KOPT-K1 (cell line): ENCODE measurements around the gene SLC28A1.

Experiments used
- H3K27ac ChIP-seq: fragments of 200-600 bp; sonication (generic); 2 replicates; pipeline ENCODE4 v1.5.1; 2016; ENCODE audit warnings: antibody characterized with exemption, mild to moderate bottlenecking, low read depth, low read length; ENCODE audit not compliant: poor library complexity, severe bottlenecking
- H3K36me3 ChIP-seq: fragments of 200-600 bp; sonication (generic); 2 replicates; pipeline ENCODE4 v1.5.1; 2017; ENCODE audit warnings: antibody characterized with exemption, mild to moderate bottlenecking, low read length, moderate library complexity; ENCODE audit not compliant: insufficient read depth
- H3K9me3 ChIP-seq: fragments of 200-600 bp; sonication (generic); 2 replicates; pipeline ENCODE4 v1.5.1; 2017; ENCODE audit warnings: antibody characterized with exemption, low read length, mild to moderate bottlenecking; ENCODE audit not compliant: insufficient read depth, poor library complexity, severe bottlenecking

SLC28A1 gene

DNA sequence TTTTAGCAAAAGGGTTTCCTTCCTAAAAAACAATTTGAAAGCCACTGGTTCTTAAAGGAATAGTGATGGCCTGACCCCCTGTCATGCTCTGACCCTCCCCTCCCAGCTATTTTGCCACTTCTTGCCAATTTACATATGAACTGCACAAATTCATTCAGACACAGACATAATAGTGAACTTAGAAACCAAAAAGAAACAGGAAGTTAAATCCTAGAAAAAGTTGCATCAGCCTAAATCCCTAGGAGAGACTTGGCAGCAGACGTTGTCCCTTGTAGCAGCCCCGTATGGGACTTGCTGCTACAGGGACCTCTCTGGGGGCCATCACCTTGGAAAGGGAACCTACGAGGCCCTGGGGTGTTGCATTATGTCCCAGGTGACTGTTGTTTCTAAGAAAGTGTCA lies 82.9 kb downstream of the SLC28A1 start:
- H3K36me3 ChIP-seq = no peaks in the 10 kb centered on the region
- H3K9me3 ChIP-seq = no peaks in the 10 kb centered on the region
- no peak overlapping the region for H3K27ac ChIP-seq

GRCh38 chr15:84968301-84968700 lies 83.8 kb downstream of the SLC28A1 start:
- Histone ChIP-seq H3K36me3 (no peaks in the 10 kb centered on the region), H3K9me3 (no peaks in the 10 kb centered on the region), H3K27ac (no peak overlapping the region)

- Histone ChIP-seq H3K27ac (no peak overlapping the region), H3K36me3 (no peaks in the 10 kb centered on the region), H3K9me3 (no peaks in the 10 kb centered on the region)
These were observed 84.8 kb downstream of the SLC28A1 start for GRCh38 chr15:84969257-84969656.

GRCh38 chr15:84970843-84971242 lies 86.4 kb downstream of the SLC28A1 start:
- Histone ChIP-seq H3K36me3 (no peaks in the 10 kb centered on the region), H3K9me3 (no peaks in the 10 kb centered on the region), H3K27ac (no peak overlapping the region)

- Histone ChIP-seq H3K27ac (no peak overlapping the region), H3K36me3 (no peaks in the 10 kb centered on the region), H3K9me3 (no peaks in the 10 kb centered on the region)
These were observed 89.3 kb downstream of the SLC28A1 start for GRCh38 chr15:84973492-84974460.

- Histone ChIP-seq H3K27ac (no peak overlapping the region), H3K9me3 (no peaks in the 10 kb centered on the region), H3K36me3 (no peaks in the 10 kb centered on the region)
These were observed 91.4 kb downstream of the SLC28A1 start for GRCh38 chr15:84975871-84976351.

DNA sequence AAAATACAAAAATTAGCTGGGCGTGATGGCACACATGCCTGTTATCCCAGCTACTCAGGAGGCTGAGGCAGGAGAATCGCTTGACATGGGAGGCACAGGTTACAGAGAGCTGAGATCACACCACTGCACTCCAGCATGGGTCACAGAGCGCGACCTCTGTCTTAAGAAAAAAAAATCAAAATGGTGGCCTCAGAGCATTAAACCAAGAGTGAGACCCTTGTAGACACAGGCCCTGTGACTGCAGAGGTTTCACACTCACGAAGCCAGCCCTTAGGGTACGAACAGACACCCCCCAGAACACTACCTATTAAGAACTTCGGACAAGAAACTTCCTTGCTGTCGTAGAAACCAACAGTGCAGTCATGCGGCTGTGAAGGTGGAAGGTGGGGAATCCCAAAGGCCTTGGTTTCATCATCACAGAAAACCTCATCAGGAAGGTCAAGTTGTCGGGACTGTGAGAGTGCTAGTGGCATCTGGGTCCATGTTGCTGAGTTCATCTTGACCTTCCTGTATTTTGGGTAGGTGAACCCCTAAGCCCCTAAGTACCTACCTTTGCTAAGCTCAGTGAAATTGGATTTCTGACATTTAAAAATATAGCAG lies 92.4 kb downstream of the SLC28A1 start:
- no peaks in the 10 kb centered on the region for H3K9me3 ChIP-seq
- H3K27ac ChIP-seq = no peak overlapping the region
- H3K36me3 ChIP-seq = no peaks in the 10 kb centered on the region

GRCh38 chr15:84979651-84980050 lies 95.2 kb downstream of the SLC28A1 start:
- H3K9me3 ChIP-seq = no peaks in the 10 kb centered on the region
- no peaks in the 10 kb centered on the region for H3K36me3 ChIP-seq
- H3K27ac ChIP-seq = no peak overlapping the region

GRCh38 chr15:84980196-84981053 lies 96.0 kb downstream of the SLC28A1 start:
- H3K36me3 ChIP-seq = no peaks in the 10 kb centered on the region
- no peaks in the 10 kb centered on the region for H3K9me3 ChIP-seq
- H3K27ac ChIP-seq = peak overlapping the region; percentile 72

- H3K27ac ChIP-seq = peak overlapping the region; percentile 72
- H3K9me3 ChIP-seq = no peaks in the 10 kb centered on the region
- H3K36me3 ChIP-seq = no peaks in the 10 kb centered on the region
These were observed 96.7 kb downstream of the SLC28A1 start for GRCh38 chr15:84981054-84981710.

DNA sequence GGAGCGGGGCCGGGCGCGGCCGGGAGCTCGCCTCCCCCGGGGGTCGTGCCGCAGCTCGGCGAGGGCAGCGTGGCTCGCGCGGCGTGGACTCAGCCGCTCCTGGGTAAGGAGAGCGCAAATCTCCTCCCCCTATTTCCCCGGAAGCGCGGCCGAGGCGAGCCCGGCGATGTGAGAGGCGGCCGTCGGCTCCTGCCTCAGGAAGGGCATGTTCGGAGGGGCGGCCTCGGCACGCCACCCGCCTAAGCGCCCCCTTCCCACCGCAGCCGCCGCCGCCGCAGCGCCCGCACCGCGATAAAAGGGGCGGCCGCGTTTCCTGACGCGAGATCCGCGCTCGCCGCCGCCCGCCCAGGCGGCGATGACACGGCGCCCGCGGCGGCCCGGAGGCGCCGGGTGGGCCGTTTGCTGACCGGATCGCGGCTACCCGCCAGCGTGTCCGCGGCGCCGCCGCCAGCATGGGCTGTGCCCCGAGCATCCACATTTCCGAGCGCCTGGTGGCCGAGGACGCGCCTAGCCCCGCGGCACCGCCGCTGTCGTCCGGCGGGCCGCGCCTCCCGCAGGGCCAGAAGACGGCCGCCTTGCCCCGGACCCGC lies 97.3 kb downstream of the SLC28A1 start, which contains the start of gene PDE8A:
Gene PDE8A (plus strand): TSS at position 146 of the 590 bp plus-strand sequence. CDS start 307 bp downstream, at position 453.
- H3K9me3 ChIP-seq = no peaks in the 10 kb centered on the region
- H3K36me3 ChIP-seq = no peaks in the 10 kb centered on the region
- H3K27ac ChIP-seq = peak within 1 kb of the TSS; percentile 72

GRCh38 chr15:84982301-84982920 lies 97.9 kb downstream of the SLC28A1 start:
- Histone ChIP-seq H3K9me3 (no peaks in the 10 kb centered on the region), H3K36me3 (no peaks in the 10 kb centered on the region), H3K27ac (no peak overlapping the region)

DNA sequence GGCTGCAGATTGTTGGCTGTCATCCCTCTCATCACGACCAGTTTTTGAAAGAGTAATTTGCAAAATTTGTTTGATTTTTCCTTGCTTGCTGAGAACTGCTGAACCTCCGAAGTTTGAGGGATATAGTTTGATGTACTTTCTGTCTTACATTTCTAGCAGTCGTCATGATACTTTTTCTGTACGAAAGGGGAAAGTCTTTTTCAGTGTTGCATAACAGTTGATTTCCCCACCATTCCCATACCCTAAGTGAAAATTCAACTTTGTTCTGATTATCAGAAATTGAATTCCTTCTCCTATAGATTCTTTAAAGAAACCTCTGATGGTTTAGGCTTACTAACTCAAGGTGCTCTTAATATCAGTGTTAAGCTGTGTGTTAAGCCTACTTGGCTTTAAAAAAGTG lies 98.8 kb downstream of the SLC28A1 start:
- no peak overlapping the region for H3K27ac ChIP-seq

GRCh38 chr15:84983711-84984110 lies 99.2 kb downstream of the SLC28A1 start:
- no peak overlapping the region for H3K27ac ChIP-seq

More for the DNA sequence above, 98.8 kb downstream of the SLC28A1 start:
- Histone ChIP-seq H3K9me3 (no peaks in the 10 kb centered on the region), H3K36me3 (no peaks in the 10 kb centered on the region)

More at GRCh38 chr15:84983711-84984110, 99.2 kb downstream of the SLC28A1 start:
- H3K36me3 ChIP-seq = no peaks in the 10 kb centered on the region
- no peaks in the 10 kb centered on the region for H3K9me3 ChIP-seq
